Calu3 (cell line): ENCODE data around the gene WNT9B. TPM values are rescaled to one million over a fixed set of nuclear protein-coding genes. Genes with fewer than 3 reads are reported as not detected.

Experiments
- BruUV-seq: library from RNA; stranded (reverse); fragments of 400-500 nt; replicated peaks from 2 replicates; lab custom pipeline; 2021; lab: Mats Ljungman, UMichigan
- CTCF ChIA-PET: fragments of 300-600 bp; sonication (Branson Sonifier 250); formaldehyde crosslinking; loops from one replicate; lab custom pipeline; 2022; ENCODE audit warnings: antibody characterized with exemption; lab: Charles Lee
- DNase-seq: peaks from one replicate; pipeline ENCODE4 v3.0.0; 2022
- H3K27ac Mint-ChIP-seq: one replicate; pipeline ENCODE4 v1.8.0; 2022; ENCODE audit warnings: mixed read lengths; ENCODE audit not compliant: unreplicated experiment
- H3K27me3 Mint-ChIP-seq: one replicate; pipeline ENCODE4 v1.8.0; 2022; ENCODE audit warnings: mixed read lengths; ENCODE audit not compliant: unreplicated experiment
- H3K36me3 Mint-ChIP-seq: one replicate; pipeline ENCODE4 v1.8.0; 2022; ENCODE audit warnings: mild to moderate bottlenecking, moderate library complexity, mixed read lengths; ENCODE audit not compliant: insufficient read depth, unreplicated experiment
- H3K4me1 Mint-ChIP-seq: one replicate; pipeline ENCODE4 v1.8.0; 2022; ENCODE audit warnings: mild to moderate bottlenecking, low read depth, mixed read lengths; ENCODE audit not compliant: unreplicated experiment
- H3K4me3 Mint-ChIP-seq: one replicate; pipeline ENCODE4 v1.8.0; 2022; ENCODE audit warnings: mild to moderate bottlenecking, low read depth, moderate library complexity, mixed read lengths; ENCODE audit not compliant: unreplicated experiment
- H3K9me3 Mint-ChIP-seq: one replicate; pipeline ENCODE4 v1.8.0; 2022; ENCODE audit warnings: low read depth, mixed read lengths; ENCODE audit not compliant: unreplicated experiment
- CTCF ChIP-seq: fragments of 200-600 bp; IDR thresholded peaks from one replicate; pipeline ENCODE4 v1.8.0; 2022; ENCODE audit warnings: antibody characterized with exemption; ENCODE audit not compliant: unreplicated experiment
- intact Hi-C: fragments of 100-400 bp; cut with micrococcal nuclease; formaldehyde crosslinking; loops from one replicate; pipeline ENCODE4 v1.10.0; 2022; ENCODE audit not compliant: unreplicated experiment
- total RNA-seq: library from RNA; stranded (reverse); gene quantifications from 2 replicates; pipeline ENCODE4 v1.2.3, GENCODE V29; 2022

Gene WNT9B
- total RNA-seq, 1 experiment from 2014 or later = not detected

- peaks cover 11% of the 10 kb centered on the region for H3K4me1 Mint-ChIP-seq
- BruUV-seq = no TSS peak
- CTCF ChIA-PET = interaction anchor here (0.5 to 0.8 kb wide), 6 partner anchors 9 to 821 kb away, joined by 3 to 7 read pairs (median 4); no protein-coding TSS in a partner anchor
- H3K27ac Mint-ChIP-seq = no peak overlapping the region
- no peak overlapping the region for H3K4me3 Mint-ChIP-seq
- no peaks in the 10 kb centered on the region for H3K9me3 Mint-ChIP-seq
- TF ChIP-seq CTCF = no peak
- intact Hi-C loops = no loop called here
- no peak for DNase-seq
- peaks cover 91% of the 10 kb centered on the region for H3K27me3 Mint-ChIP-seq
- peaks cover 8% of the 10 kb centered on the region for H3K36me3 Mint-ChIP-seq
Observed at GRCh38 chr17:46832945-46833839, 18.2 kb upstream of the WNT9B start.

GRCh38 chr17:46833840-46834208 lies 17.6 kb upstream of the WNT9B start:
- Mint-ChIP-seq H3K9me3 (no peaks in the 10 kb centered on the region), H3K4me1 (peaks cover 11% of the 10 kb centered on the region), H3K4me3 (no peak overlapping the region), H3K36me3 (peaks cover 8% of the 10 kb centered on the region), H3K27me3 (peaks cover 86% of the 10 kb centered on the region), H3K27ac (no peak overlapping the region)
- intact Hi-C loops = no loop called here
- no TSS peak for BruUV-seq
- CTCF ChIA-PET = no interaction called here
- no peak for DNase-seq
- TF ChIP-seq CTCF = no peak

GRCh38 chr17:46834846-46835245 lies 16.5 kb upstream of the WNT9B start:
- intact Hi-C loops = no loop called here
- H3K27me3 Mint-ChIP-seq = peaks cover 85% of the 10 kb centered on the region
- H3K36me3 Mint-ChIP-seq = peaks cover 8% of the 10 kb centered on the region
- H3K9me3 Mint-ChIP-seq = peaks cover 1% of the 10 kb centered on the region
- DNase-seq = no peak
- no peak overlapping the region for H3K27ac Mint-ChIP-seq
- CTCF ChIA-PET = interaction anchor here (0.6 to 1.7 kb wide), 4 partner anchors 13 to 52 kb away, joined by 3 to 7 read pairs (median 4); no protein-coding TSS in a partner anchor
- no peak for TF ChIP-seq CTCF
- BruUV-seq = no TSS peak
- peaks cover 11% of the 10 kb centered on the region for H3K4me1 Mint-ChIP-seq
- H3K4me3 Mint-ChIP-seq = no peak overlapping the region

- no peak overlapping the region for H3K27ac Mint-ChIP-seq
- H3K4me3 Mint-ChIP-seq = no peak overlapping the region
- no peak for TF ChIP-seq CTCF
- no peak for DNase-seq
- H3K36me3 Mint-ChIP-seq = peaks cover 8% of the 10 kb centered on the region
- H3K27me3 Mint-ChIP-seq = peaks cover 85% of the 10 kb centered on the region
- BruUV-seq = no TSS peak
- intact Hi-C loops = no loop called here
- H3K4me1 Mint-ChIP-seq = peaks cover 11% of the 10 kb centered on the region
- peaks cover 3% of the 10 kb centered on the region for H3K9me3 Mint-ChIP-seq
- CTCF ChIA-PET = interaction anchor here (0.6 to 1.7 kb wide), 6 partner anchors 10 to 79 kb away, joined by 3 to 7 read pairs (median 6); no protein-coding TSS in a partner anchor
Observed at GRCh38 chr17:46836500-46836899, 14.9 kb upstream of the WNT9B start.
